GM18499 (cell line): ENCODE results near the gene RSU1.

Experiments used
- ATAC-seq: cut with Tn5 transposase; IDR thresholded peaks from one replicate; pipeline ENCODE4 v1.9.1; 2021; ENCODE audit warnings: moderate number of reproducible peaks; ENCODE audit not compliant: insufficient read depth, unreplicated experiment

RSU1 gene

DNA sequence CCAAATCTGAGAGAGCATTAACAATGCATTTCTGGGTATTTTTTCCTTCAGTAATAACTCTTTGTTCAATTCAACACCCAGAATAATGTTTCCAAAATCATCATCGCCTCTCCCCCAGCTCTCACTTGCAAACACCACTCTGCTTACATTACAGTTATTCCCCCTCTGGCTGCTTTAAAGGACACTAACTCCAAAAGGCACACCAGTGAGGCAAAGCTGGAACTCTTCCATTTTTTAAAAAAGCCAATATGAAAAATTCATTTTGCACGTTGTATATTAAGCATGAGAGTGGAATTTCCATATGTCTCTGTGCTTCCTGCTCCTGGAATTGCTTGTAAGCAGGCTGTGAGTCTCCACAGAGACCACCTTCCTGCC lies 204.3 kb downstream of the RSU1 start:
- no peak for ATAC-seq

DNA sequence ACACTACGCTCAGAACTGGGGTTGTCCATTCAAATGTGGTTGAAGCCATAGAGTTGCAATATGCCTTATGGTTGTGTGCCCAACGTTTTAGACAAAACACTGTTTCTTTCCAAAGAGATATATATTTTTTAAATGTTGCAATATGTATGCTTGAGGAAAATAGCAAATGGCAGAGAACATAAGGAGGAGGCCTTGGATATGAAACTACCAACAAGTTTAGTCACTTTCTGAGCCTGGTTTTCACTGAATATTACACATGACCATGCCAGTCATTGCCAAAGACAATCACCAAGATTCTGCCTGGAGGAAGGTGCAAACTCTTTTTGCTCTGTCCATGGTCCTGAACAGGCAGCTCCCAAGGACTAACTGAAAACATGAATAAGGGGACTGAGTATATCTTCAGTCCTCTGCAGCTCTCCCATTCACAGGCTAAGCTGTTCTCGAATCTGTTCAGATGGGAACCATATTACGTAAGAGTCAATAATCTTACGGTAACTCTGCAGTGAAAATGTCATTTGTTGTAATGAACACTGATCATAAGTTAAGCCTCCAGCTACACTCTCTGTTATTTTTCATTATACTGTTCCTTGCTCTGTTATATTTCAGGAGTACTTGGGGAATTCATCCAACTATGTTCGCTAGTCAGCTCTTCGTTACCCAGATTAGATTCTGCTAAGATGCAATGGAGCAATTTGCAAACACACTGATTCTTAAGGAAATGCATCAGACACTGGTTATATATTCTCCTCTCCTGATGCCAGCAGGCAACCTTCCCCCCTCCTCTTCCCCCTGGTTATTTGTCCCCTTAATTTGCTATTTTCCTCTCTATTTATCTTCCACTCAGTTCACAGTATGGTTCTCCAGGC lies 204.9 kb downstream of the RSU1 start:
- ATAC-seq = no peak

DNA sequence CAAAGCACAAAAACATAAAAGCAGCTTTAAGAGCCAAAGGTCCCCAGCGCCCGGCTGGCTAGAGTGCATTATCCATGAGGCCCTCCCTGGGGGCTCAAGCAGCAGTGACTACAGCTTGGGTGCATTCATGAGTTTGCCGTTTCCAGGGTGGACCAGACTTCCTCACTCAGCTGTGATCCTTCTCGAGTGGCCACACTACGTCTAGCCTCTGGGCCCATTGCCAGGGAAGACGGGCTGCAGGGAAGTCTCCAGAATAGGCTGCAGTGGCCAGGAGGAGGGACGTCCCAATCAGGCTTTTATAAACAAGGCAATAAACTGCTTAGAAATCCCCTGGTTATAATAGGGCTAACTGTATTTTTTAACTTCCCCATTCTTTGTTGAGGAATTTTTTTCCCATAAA lies 206.2 kb downstream of the RSU1 start:
- ATAC-seq = no peak

DNA sequence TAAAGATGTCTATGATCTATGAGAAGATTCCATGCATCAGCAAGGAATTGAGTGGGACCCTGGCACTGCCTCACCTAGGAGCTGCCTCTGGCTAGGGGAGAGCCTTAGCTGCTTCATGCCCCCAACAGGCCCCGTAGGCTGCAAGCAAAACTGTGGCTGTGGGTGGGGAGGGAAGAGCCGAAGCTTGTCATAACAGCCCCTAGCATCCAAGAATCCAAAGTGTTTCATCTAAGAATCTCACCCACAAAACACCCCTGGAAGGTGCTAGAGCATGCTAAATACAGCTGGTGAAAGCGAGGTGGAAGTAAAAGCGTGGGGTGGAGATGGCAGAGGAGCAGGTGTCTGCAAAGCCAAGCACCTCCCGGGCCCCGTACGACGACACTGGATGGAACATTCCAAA lies 208.0 kb downstream of the RSU1 start:
- ATAC-seq = no peak

DNA sequence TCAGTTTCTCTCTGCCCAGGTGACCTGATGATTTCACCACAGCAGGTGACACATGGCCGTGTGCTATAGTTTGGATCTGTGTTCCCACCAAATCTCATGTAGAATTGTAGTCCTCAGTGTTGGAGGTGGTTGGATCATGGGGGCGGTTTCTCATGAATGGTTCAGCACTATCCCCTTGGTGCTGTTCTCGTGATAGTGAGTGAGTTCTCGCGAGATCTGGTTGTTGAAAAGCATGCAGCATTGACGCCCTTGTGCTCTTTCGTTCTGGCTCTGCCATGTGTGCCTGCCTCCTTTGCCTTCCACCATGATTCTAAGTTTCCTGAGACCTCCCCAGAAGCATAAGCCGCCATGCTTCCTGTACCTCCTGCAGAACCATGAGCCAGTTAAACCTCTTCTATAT lies 210.3 kb downstream of the RSU1 start:
- ATAC-seq = no peak

DNA sequence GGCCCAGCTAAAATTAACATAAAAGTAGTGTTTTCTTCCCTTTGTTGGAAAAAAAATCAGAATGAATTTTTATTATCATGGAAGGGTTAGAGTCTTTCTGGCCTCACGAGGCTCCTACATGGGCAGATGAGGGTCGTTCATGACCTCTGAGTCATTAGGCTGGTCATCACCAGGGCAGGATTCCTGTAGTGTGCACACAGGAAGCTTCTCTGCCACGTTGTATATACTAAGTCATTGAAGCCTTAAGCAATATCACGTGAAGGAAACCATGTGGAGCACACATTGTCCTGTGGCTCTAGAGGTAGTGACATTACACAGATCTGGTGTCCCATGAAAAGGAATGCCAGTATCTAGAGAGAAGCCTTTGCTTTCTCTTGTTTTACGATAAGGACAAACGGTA lies 210.8 kb downstream of the RSU1 start:
- no peak for ATAC-seq

DNA sequence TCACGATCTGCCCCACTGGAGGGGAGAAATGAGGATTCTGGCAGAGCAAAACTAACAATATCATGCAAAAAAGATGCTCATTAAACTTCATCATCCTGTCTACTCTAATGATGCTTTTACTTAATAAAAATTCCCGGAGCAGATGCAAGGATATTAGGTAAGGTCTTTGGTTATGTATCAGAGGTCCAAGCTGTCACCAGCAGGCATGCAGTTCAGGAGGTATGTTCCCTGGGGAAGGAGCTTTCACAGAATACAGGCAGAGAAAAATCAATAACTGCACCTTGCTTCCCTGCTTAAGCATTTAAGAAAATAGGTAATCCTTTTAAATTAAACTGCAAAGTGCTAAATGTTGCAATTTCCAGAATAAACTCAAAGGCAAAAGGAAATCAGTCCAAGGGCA lies 213.9 kb downstream of the RSU1 start:
- no peak for ATAC-seq

DNA sequence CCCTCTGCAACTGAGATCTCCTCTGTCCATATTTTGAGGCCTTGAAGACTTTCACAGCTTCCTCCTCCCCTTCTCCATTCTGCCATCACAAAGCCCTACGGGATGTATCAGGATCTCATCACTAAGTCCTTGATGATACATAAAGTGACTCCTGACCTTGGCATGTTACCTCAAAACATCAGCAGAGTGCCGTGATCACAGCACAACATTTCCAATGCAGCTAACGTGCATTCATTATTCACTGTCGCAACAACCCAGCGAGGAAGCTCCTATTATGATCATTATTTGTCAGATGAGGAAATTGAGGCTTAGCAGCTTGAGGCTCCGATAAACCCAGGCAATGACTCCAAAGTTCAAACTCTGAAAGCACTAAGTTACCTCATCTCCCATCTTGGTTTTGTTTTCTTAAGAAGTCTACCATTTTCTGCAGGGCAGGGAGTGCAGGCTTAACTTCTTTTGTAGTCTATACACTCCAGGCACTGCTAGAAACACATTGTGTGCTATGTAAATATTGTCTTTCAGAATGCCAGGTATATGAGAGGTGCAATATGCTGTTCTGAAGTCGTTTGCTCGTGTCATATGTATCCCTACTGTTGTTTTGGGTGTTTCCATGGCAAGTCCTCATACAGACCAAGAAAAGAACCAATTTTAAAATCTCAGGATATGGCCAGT lies 215.0 kb downstream of the RSU1 start:
- no peak for ATAC-seq

DNA sequence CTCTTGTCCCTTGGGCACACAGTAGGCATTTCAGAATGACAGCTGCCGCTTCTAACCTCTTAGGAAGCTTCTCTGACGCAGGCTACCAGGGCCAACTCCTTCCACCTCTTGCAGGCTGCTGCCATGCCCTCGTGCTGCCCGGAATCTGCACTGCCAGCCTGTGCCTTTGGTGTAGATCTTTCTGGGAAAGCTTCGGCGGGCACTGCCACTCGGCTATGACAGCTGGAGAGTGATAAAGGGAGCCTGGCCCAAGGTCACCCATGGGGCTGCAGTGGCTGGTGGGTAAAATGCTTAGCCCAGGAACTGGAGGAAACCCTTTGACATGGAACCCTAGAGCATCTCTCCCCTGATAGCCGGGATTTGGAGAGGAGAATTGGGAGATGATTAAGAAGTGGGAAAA lies 217.6 kb downstream of the RSU1 start:
- no peak for ATAC-seq

DNA sequence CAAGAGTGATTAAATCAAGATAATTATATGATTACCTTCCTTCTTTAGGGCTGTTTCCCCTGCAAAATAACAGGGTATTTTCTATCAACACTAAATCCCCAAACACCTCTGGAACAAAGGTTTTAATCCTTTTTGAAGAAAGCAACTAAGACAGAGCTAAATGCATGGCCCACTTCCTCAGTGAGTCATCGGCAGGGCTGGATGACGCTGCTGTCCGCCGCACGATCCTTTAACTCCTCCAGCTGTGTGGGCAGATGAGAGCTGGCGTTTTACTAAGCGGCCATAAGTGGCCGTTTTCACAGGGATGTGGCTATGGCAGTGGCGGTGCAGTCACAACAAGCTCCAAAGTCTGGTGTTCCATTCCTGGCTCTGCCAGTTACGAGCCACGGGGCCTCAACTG lies 219.6 kb downstream of the RSU1 start:
- ATAC-seq = no peak

DNA sequence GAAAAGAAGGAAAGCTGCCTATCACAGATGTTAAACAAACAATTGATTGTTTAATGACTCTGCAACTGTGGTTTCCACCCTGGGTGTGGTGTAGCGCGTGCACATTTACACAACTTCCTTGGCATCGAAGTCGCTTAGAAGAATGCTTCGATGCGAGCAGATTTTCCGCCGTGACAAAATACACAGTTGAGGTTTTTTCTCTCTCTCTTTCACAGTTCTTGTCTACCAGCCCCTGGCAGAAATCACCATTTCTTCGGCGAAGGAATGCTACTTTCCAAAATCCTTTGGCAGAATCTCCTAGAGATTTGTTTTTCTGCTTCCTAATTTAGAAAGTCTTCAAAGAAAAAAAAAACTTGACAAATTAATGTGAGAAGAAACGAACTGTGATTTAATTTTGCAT lies 224.8 kb downstream of the RSU1 start:
- ATAC-seq = no peak

DNA sequence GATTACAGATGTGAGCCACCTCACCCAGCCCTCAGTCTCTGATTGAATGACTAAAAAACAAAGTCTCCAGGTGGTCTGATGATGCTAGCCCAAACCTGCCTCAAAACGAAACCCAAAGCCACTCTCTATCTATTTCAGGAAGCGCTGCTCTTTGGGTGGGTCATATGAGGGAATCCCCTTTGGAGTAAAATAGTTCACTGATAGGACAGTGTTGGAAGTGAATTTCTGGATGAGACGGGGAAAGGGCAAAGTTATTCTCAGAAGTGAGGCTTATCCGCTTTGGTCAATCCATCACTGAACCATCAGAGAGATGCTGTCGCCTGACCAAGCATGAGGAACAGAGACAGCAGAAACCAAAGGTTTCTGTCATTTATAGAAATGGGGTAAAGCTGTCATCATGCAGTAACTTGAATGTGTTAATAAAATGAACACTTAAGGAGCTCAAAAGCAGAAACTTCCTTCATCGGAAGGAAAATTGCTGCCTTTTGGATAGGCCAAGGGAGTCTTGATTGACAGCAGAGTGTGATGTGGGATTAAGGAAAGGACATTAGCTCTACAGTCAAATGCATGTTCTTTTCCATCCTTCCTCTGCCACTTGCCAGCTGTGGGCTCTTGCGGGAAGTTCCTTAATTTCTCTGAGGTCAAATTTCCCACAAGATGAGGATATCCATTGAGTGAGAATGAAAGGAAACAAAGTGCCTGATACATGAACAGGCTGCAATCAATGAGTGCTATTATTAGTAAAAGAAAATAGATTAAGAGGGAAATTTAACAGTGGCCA lies 230.7 kb downstream of the RSU1 start:
- ATAC-seq = peak; percentile 84

DNA sequence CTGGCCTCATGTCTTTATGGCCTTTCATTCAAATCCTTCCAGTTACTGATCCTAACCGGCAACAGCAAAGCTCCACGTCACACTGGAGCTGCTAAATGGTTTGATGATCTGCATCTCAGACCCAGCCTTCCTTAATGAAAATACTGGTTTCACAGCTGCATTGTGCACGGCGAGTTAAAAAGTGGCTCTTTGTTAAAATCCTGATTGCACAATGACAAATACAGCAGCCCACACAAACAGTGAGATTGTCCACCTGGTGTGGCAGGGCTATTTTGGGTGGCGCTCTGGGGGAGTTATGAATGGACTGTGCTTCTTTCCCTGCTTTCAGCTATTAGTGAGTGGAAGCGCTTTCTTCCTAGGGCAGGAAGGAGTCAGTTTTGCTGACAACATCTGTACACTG lies 232.1 kb downstream of the RSU1 start:
- ATAC-seq = no peak

DNA sequence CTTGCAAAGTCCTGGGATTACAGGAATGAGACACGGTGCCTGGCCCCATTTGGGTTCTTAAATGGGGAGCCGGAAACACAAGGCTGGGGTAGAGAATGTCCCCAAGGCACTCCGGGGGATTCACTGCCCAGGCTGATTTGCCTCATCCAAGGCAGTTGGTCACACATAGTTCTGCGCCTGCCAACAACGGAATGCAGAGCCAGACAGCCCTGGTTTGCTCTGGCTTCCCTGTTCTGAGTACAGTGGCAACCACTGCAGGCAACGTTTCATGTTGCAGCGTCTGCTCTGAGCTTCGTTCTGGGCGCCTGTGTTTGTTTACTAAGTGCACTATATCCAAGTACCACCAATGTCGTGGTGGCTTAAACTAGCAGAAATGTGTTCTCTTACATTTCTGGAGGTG lies 233.8 kb downstream of the RSU1 start:
- ATAC-seq = no peak

DNA sequence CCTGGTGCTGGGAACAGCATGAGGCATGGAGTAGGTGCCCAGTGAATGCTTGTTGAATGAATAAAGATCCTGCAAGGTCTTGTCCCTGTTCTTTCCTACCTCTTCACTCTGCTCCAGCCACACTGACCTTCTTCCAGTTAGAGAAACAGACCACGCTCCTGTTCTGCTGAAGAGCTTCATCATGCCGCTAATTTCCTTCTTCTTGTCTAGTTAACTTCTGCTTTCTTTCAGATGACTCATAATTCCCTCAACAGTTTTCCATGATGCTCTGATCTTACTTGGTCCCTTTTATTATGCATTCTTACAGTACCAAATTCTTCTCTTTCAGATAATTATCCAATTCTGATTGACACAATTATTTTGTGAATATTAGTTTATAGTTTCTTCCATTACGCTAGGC lies 236.0 kb downstream of the RSU1 start:
- no peak for ATAC-seq

DNA sequence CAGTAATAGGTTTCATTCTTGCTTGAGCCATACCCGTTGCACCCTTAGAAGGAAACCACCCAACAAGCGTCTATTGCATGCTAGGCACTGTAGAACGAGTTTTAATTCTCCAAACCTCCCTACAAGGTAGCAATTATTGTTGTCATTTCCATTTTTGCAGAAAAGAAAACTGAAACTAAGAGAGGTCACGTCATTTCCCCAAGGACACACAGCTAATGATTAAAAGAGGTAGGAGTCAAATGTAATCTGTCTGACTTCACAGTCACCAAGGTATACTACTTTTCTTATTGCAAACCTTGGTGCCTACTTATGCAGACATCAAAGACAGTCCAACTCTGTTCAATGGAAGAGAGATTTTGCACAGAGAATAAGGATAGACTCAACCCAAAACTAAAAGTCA lies 246.5 kb downstream of the RSU1 start:
- ATAC-seq = peak; percentile 95

DNA sequence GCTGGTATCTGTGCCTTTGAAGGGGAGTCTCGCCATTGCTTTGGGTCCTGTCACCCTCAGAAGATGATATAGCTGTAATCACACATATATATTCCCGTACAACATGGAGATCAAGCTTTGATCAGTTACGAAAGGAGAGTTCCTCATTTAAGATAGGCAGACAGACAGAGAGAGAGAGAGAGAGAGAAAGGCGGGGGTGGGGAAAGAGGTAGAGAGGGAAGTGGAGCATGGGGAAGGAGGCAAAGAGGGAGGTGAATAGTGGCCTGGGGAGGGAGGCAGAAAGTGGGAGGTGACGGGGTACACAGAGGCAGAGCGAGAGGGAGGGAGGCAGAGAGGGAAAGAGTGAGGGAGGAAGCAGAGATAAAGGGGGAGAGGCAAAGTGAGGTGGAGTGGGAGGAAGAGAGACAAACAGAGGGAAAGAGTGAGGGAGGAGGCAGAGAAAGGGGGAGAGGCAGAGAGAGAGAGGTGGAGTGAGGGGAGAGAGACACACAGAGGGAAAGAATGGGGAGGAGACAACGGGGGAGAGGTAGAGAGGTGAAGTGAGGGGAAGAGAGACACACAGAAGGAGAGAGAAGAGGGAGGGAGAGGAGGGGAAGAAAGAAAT lies 250.9 kb downstream of the RSU1 start:
- ATAC-seq = no peak

DNA sequence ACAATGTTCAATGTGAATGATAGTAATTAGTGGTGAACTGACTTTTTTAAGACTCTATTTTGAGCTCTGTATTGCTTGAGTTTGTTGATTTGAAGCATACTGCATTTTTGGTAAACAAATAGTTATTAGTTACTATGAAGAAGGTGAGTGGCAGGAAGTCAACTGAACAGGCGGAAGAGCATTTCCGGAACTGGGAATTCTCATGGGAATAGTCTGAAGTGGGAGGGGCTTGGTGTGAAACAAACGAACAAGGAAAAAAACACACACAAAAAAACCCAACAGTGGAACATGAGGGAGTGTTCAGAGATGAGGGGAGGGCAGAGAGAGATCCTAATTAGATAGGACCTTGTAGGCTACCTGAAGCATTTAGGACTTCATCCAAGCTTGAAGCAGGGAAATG lies 251.6 kb downstream of the RSU1 start:
- ATAC-seq = no peak

DNA sequence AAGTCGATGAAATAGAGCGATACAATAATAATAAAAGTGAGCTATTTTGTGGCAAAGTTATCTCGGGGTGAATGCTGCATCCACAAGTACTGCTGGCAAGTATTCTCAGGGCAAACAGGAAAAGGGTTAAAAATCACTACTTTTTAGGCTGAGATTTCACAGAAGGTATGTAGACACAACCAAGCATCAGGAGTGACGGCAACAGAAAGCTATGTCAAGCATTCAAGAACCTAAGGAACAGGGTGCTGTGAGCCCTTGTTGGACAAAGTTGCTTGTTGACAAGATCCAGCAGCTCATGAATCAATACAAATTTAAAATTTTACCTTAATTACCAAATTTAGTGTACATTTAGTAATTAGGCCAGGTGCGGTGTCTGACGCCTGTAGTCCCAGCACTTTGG lies 254.3 kb downstream of the RSU1 start:
- no peak for ATAC-seq

DNA sequence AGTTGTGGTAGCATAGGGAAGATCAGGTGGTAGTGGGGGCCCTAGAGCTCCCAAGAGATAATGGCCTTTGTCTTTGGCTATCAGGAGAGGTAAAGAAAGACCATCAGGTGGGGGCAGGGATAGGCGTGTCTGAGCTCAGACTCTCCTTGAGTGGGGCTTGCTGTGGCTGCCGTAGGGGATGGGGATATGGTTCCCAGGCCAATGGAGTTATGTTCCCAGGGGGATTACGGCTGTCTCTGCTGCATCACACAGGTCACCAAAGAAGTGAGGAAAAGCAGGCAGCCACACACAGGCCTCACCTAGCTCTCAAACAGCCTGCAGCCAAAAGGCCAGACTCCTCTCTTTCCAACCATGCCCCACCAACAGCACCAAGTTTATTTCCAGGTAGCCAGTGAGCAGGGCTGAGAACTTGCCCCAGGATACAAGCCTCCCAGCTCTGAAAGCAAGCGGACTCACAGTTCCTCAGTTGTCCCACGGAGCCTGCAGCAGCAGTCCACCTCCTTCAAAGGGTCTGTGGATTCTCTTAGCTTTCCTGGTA lies 257.9 kb downstream of the RSU1 start:
- no peak for ATAC-seq

DNA sequence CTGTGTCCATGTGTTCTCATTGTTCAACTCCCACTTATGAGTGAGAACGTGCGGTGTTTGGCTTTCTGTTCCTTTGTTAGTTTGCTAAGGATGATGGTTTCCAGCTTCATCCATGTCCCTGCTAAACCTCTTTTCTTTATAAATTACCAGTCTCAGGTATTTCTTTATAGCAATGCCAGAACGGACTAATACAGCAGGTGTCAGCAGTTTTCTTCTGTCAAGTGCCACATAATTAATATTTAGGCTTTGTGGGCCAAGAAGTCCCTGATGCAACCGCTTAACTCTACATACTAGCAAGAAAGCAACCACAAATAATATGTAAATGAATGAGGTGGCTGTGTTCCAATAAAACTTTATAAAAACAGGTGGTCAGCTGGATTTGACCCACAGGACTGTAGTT lies 269.3 kb downstream of the RSU1 start:
- no peak for ATAC-seq
